ENCODE data around the gene AKAIN1.

AKAIN1 gene, protein sequence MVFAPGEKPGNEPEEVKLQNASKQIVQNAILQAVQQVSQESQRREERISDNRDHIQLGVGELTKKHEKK

DNA sequence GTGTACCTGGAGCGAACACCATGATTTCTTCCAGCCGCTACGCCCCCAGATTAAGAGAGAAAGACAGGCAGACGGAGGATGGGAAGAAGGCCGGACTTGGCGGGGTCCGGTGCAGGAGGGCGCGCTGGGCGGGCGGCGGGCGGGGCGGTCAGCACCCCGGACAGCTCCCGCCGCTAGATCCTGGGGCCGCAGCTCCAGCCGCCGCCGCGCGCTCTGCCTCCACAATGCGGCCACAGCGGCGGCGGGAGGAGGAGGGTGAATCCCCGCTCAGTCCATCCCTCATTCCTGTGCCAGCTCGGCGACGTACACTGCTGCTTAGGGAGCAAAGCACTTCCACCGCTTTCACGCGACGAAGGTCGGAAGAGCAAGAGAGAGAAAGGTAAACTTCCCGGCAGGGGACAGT is at the start of gene AKAIN1:
AKAIN1 (minus strand) TSS at position 226 of the 403 bp plus-strand sequence; CDS start at position 22, 204 bp downstream.
- DNase-seq (ENCODE audit: low spot score), result peak; percentile 36

DNA sequence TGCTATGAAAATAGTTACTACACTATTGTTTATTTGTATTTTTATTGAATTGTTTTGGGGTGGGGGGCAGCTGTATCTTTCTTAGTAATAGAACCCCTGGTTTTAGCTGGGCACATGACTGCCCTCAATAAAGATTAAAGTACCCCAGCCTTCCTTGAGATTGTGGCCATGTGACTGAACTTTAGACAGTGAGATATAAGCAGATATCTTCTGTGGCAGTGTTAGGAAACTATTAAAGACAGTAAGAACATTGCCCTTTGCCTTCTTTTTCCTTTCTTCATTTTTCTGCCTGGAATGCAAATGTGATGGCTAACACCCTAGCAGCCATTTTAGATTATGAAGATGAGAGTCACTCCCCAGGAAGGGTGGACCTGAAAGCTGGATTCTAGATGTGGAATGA is 47.9 kb upstream of the AKAIN1 start:
- DNase-seq (ENCODE audit: low spot score), result no peak

DNA sequence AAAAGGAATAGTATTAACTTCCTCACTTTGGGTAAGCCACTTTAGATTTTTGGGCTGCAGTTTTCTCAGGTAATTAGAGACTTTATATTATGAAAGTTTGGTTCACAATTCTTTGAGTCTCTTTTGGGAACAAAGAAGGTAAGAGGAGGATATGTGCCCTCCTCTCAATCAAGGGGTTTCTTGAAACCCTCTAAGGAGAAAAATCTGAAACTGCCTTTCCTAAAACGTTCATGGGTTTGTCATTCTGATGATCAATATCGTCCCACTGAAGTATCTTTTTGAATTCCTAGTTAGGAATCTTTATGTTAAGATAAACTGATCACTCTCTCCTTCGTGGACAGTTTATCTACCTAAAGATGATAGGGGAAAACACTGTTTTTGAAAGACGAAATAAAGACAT is 42.4 kb upstream of the AKAIN1 start:
- DNase-seq (ENCODE audit: low spot score), result no peak

DNA sequence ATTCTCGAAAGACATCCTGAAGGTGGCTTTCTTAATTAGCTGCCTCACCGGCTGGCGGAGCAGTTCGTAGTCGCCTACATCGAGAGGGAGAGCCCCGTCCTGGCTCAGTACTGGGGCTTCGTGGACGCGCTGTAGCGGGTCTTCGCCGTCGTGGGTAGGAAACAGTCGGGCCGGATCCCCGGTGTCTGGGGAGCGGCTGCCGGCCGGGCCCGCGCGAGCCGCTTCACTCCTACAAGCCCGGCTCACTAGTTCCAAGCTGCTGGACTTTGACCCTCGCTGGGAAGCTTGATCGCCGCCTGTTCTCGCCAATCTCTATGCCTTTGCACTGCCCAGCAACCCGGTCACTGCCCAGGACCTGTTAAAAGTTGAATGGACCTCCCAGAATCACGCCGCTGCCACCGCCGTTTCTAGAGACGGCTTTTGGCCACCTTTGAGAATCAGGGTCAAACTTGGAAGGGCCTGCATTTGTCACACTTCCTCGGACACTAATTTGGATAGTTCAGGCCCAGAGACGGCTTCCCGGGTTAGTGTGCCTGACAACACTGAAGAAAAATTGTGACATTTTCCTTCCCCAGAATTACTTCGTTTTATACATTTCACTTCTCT is 41.4 kb upstream of the AKAIN1 start:
- peak; percentile 48 for DNase-seq (ENCODE audit: low spot score)

DNA sequence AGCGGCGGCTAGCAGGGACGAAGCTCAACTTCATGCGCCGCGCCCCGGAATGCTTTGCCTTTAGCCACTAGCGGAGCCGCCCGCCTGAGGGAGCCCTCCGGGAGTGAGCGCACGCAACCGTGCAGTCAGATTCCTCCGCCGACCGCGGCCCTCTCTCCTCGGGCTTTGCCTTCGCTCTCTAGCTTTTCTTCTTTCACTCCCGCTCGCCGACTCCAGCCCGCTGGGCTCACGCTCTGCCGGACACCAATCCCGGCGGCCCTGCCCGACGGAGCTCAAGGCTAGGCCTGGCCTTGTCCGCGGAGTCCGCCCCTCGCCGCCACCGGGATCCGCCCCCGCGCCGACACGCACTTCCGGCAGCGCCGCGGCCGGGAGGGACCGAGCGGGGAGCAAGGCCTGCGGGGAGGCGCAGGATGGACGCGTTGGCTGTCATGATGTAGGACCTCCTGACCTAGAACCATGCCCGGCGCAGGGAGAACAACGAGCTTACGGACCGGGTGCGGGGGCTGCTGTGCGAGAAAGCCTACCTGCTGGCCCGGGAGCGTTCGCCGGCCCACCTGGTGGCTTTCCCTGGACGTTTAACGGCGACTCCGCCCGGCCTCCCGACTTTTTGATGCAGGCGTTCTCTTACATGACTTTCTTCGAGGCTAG is 40.8 kb upstream of the AKAIN1 start:
- peak; percentile 91 for DNase-seq (ENCODE audit: low spot score)

DNA sequence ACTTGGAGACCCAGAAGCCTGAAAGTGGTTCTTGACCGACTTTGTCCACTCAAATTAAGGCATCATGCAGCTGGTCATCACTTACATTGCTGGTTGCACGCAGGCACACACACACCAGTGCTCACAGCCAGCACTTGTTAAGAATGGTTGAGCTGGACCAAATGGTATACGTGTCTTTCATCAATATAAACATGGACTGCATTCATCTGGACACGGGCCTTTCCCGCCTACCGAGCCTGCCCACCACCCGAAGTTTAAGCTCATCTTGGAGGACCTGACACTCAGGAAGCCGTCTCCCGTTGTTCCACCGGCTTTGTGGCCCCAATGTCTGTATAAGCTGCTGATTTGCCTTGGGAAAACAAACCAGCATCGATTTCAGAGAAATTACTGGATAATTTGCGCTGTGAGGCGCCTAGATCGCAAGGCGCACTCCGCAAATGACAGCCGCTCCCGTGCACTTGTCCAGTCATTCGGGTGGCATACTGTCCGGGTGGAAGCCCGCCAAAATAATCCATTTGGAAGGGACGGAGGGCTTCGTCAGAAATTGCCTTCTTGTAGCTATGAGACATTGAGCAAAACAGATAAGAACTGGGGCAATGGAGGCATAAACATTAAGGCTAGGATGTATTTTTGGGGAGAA is 40.1 kb upstream of the AKAIN1 start:
- peak; percentile 37 for DNase-seq (ENCODE audit: low spot score)

DNA sequence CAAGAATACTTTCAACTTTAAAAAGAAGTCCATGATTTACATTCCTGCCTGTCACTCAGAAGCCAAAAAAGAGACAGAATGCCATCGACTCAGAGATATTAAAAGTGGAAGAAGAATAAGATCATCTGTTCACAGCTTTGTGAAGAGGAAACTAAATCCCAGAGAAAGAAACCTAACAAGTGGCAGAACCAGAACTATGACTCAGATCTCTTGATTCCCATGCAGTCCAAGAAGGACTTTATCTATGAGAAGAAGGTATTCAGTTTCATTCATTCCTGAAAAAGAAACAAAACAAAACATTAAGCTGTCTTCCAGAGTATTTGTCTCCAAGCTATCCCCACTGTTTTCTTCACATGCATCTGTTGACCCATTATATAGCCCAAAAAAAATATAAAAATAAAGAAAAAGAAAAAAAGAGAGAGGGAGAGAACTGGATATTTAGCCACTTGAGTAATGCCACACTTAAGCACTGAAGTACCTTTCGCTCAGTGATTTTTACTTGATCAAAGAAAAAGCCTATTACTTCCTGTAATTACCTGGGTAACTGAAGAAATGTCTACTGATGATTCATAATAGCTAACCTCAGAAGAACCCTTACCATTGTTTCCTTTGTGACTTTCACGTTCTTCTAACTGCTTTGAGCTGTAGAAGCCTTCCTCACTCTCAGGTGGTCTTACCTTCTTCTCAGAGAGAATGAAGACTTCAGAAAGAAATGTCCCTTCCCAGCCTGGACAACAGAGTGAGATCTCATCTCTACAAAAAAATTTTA is 17.7 kb upstream of the AKAIN1 start:
- no peak for DNase-seq (ENCODE audit: low spot score)

DNA sequence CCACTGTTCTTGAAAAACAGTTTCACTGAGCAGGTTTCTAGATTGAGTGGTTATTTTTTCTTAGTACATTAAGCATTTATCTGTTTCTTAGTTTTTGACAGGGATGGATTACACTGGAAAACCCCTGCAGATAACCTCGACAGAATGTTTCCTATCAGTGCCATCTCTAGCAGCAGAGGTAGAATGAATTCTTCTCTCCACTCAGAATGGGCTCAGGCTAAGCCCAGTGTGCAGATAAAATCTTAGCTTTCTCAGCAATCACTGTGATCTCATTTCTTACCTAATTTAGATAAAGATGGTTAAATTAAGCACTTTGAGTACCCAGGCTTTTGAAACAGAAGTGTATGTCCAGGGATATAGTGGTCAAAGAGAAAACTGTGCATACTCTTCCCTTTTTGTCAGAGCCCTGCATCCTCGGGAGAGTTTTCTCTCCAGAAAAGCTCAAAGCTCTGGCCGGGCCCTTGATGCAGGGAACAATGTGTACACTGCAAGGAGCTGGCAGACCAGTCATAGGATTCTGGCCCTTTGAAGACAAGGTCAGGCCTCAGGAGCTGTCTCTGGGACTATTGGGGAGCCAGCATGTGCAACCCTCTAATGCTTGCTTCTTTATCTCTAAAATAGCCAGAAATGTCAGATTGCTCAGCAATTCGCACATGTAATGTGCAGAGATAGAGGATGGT is 10.6 kb upstream of the AKAIN1 start:
- no peak for DNase-seq (ENCODE audit: low spot score)

DNA sequence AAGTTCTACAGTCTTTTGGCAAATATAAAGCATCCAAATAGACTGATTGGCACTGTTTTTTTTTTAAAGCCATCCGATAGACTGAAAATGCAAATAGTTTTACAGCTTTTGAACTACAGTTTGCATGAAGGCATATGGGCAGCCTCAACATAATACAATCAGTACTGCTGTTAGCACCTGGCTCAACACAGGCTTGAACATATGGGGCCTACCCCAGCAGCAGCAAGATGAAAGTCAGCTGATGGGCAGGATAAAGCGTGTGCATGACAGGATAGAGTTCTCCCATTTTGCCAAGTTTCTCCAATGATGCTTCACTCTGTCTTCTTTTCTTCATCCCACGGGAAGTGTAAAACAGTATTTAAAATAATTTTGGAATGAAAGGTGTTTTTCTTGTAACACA is 1.3 kb upstream of the AKAIN1 start:
- DNase-seq (ENCODE audit: low spot score), result no peak

DNA sequence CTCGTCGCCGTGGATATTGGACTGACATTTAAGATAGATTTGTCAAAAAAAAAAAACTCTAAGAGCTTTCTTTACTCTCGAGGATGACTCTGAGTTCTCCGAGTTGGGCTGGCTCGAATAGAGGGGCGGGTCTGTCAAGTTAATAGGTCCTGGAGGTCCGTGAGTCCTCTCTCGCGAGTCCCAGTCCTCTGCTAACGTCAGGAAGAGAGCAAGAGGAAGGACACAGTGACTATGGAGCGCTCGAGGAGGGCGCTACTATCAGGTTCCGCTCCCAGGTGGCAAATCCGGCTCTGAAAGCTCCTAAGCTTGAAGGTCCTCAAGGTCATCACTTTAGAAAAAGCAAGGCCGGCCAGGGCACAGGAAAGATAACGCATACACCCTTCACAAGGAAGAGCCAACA is 404 bp upstream of the AKAIN1 start:
- DNase-seq (ENCODE audit: low spot score), result no peak

DNA sequence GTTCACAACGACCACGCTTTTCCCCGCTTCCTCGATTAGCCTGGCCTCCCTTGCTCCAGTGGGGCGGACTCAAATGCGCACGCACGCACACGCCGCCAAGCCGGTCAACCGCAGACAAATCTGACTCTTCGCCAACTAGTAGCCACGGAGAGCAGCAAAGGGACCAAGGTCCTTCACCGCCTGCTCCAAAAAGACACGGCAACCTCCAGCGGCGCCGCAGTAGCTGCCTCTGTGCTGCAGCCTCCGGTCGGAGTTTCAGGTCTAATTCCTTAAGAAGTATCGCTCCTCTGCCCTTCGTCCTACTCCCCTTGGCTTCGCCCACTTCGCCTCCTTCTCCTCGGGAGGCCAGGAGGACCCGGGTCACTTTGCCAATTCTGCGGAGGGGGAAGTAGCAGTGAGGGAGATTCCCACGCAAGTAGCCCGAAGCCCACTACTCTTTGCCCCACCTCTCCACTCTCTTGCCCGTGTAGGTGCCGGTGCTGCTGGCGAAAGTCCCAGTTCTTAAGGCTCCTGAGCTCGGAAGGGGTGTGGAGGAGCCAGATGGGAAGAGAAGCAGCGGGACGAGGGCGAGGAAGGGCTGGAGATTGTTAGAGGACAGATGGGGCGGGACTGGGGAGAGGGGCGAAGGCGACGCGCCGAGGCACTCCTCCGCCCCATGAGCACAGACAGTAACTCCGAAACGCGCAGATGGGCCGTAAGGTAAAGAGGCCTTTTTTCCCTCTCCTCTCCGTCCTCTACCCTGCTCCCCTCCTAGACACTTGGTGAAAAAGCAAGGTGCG is 615 bp downstream of the AKAIN1 start:
- no peak for DNase-seq (ENCODE audit: low spot score)

DNA sequence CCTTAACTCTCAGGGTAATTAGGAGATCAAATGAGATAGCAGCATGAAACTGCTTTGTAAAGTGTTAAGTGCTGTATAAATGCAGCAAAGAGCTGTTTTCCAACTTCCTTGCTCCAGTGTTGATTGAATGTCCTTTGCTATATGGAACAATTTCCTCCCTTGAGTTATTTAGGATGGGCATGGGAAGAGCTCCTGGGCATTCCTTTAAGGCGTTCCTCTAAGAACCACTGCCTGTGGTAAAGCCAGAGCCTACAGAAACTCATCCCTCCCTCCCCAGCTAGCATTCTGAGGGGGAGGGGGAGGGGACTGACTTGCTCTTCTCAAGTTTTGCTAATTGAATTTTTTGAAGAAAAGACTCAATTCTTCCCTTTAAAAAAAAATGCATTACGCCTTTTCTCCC is 1.4 kb downstream of the AKAIN1 start:
- no peak for DNase-seq (ENCODE audit: low spot score)

DNA sequence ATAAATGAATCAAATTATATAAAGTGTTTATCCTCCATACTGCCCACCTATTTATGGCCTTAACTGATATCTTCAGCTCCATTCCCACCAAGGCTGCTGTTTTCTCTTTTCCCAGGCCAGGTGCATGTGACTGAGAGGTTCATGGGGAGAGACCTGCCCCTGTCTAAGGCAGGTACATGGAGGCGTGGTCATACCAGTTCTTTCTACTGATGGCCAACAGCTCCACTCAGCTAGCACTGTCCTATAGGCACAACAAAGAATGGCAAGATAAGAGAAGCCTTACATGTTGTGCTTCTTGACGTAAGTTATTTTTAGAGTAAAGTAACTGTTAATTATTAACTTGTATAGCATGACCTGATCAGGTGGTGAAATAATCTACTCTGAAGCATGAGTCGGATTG is 16.8 kb downstream of the AKAIN1 start:
- DNase-seq (ENCODE audit: low spot score), result no peak

DNA sequence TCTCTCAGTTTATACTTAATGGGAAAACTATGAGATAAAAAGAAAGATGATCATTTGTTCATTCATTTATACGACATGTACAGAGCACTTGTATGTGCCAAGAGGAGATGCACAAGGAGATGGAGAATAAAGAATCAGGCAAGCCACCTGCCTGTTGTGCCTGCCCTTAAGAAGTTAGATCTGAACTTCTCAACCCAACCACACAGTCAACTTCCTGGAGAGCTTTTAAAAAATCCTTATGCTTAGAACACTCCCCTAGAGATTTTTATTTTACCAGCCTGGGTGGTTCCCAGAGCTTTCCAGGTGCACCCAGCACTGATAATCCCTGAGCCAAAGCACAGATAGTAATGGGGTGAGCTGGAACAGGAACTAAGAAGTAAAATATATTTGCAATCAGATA is 18.5 kb downstream of the AKAIN1 start:
- no peak for DNase-seq (ENCODE audit: low spot score)

DNA sequence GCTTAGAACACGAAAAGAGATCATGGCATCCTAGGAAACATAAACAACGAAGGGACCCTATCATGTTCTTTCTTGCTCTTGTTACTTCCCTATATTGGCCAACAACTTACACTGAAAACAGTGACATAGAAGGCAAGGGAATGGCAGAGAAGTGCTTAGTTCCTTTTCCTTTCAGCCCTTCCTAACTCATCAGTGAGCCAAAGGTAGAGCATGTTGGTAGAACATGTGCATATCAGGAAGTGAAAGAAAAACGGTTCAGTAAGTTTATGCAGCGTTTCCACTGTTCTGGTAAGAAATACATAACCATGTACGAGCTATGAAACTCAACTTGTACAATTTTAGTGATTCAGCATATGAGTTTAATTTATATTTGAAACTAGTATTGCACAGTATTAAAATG is 21.7 kb downstream of the AKAIN1 start:
- DNase-seq (ENCODE audit: low spot score), result no peak

DNA sequence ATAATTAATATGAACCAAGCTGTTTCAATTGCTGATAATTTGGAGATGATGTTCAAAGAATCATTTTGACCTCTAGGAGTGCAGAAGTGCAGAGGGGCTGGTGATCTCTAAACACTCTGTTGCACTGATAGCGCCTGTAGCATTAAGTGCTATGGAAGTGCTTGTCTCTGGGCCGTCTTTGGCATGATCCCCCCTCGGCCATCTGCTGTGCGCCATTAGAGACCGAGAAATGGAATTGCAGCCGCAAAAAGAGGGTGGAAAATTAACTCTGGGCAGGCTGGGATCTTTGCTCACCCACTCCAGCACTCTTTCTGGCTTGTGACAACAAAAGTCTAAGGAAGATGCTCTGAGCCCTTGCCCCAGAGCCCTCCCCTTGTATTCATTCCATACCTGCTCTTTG is 23.4 kb downstream of the AKAIN1 start:
- no peak for DNase-seq (ENCODE audit: low spot score)

DNA sequence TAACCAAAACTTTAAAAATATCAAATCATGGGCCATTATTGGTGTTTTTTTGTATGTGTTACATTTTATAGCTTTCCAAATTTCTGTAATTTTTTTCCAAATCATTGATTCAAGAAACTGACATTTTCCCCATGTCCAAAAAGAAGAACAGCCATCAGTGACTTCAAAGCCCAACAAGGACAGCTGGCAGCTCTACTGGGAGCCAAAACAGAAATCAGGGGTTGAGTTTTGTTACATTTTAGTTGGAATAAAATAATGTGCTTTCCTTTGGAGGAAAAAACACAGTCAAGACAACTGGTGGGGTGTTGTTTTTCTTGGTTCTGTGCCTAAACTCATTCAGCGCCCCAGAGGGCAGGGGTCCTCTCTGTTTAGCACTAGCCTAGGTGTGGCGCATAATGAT is 23.8 kb downstream of the AKAIN1 start:
- DNase-seq (ENCODE audit: low spot score), result no peak

DNA sequence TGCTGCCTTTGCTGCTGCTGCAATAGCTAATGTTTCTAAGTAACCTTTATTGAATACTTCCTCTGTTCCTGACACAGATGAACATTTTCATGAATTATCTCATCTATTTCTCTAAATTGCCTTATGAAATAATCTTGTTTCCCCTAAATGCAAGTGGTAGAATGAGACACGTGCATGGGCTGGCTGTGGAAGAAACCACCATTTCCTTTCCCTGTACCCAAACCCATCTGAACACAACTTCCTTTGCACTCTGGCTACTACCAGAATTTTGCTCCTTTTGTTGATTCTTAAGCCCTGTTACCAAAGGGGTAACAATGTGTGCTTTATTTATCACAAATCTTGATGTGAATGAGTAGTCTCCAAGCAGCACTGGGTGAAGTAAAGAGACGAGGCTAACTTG is 29.2 kb downstream of the AKAIN1 start:
- DNase-seq (ENCODE audit: low spot score), result no peak

DNA sequence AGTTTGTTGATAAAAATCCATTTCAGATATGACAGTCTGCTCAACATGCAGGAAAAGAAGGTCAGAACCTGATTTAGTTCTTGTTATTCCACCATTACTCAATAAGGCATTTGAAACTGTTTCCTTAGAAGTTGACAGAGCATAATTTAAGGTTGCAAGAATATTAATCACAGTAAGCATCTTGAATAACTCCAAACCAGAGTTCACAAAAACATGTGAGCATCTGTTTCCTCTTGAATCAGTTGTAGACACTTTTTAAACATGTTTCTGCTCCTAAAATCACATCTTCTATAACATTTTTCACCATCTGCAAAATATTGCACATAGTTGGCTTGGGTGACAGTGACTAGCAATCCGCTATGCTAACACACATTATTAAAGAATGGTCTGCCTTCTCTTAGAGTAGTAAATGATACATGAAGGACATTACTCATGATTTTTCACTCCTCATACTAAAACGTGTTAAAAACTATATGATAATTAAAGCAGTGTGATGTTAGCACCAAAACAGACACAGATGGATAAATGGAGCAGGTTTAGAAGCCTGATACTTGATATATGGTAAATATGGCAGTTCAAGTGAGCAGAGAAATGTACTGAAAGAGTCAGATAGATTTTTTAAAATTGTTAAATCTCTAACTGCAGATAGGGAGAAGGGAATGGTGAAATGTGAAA is 30.3 kb downstream of the AKAIN1 start:
- no peak for DNase-seq (ENCODE audit: low spot score)

DNA sequence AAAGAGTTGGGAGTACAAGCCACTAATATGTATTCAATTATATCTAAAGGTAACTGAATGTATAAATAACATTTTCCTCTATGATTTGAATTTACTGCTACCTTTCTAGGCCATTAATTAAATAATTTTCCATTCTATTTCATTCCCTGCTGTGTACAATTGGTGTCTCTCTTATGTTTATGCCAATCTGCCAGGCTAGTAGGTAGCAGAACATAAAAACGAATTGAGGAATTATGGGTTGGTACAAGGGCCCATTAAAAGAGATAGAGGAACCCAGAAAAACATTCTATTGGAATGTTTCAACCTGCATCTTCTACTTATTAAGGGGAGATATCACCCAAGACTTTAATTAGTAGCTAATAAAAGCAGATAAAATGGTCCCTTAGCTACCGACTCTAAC is 32.2 kb downstream of the AKAIN1 start:
- DNase-seq (ENCODE audit: low spot score), result no peak

DNA sequence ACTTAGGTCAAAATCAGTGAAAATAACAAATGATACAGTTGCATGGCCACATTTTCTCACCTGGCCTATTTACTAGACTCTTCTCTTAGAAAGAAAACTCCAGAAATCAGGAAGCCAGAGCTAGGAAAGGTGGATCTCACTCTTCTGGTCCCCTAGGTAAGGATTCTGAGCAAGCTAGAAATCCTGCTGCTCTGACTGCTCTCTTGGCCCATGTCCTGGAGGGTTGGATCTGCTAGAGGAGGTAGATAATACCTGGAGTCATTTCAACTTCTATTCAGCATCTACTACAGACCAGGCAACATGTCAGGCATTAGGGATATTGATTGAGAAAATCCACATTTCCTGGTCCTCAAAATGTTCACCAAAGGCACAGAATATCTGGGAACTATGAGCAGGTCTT is 34.9 kb downstream of the AKAIN1 start:
- no peak for DNase-seq (ENCODE audit: low spot score)
